ENCODE data around the gene KCNMA1.

DNA sequence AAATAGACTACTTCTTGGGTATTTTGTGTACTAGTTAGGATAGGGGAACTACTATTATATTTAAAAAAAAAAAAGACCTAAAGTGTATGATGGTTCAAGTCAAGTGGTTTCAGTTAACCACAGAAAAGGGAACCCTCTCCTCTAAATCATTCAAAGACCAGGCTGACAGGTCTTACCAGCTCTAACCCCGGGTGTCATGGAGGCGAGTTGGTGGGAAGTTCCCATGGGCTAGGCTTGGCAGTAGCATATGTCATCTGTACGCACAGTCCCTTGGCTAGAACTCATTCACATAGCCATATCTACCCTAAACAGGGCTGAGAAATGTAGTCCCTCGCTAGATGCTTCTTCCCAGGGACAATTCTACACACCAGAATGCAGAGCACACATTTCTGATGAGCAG lies 37.7 kb upstream of the KCNMA1 start:
- TF ChIP-seq, protein P1, sequence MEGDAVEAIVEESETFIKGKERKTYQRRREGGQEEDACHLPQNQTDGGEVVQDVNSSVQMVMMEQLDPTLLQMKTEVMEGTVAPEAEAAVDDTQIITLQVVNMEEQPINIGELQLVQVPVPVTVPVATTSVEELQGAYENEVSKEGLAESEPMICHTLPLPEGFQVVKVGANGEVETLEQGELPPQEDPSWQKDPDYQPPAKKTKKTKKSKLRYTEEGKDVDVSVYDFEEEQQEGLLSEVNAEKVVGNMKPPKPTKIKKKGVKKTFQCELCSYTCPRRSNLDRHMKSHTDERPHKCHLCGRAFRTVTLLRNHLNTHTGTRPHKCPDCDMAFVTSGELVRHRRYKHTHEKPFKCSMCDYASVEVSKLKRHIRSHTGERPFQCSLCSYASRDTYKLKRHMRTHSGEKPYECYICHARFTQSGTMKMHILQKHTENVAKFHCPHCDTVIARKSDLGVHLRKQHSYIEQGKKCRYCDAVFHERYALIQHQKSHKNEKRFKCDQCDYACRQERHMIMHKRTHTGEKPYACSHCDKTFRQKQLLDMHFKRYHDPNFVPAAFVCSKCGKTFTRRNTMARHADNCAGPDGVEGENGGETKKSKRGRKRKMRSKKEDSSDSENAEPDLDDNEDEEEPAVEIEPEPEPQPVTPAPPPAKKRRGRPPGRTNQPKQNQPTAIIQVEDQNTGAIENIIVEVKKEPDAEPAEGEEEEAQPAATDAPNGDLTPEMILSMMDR (IDR thresholded peaks at IDR 0.05 in 2 of 3, conservative IDR thresholded peaks at IDR 0.05 in 1 of 3; ENCODE audit: control insufficient read depth in 2 of 3, extremely low read depth in 1 of 3, insufficient read depth in 1 of 3, low read depth in 3 of 3, low read length in 3 of 3), result no peak
- TF ChIP-seq CHD2 (IDR thresholded peaks at IDR 0.05; ENCODE audit: borderline replicate concordance, low read depth, low read length), result no peak
- no peak for TF ChIP-seq EGR1 (IDR thresholded peaks at IDR 0.05; ENCODE audit: borderline replicate concordance in 1 of 2, low read depth in 2 of 2, low read length in 2 of 2)
- no peak for TF ChIP-seq POLR2A (IDR thresholded peaks at IDR 0.05; ENCODE audit: low read depth, low read length)
- no peak for TF ChIP-seq HDAC6 (IDR thresholded peaks at IDR 0.05; ENCODE audit: unreplicated experiment)
